Measurements from ENCODE around the gene SMIM35.

The SMIM35 gene

DNA sequence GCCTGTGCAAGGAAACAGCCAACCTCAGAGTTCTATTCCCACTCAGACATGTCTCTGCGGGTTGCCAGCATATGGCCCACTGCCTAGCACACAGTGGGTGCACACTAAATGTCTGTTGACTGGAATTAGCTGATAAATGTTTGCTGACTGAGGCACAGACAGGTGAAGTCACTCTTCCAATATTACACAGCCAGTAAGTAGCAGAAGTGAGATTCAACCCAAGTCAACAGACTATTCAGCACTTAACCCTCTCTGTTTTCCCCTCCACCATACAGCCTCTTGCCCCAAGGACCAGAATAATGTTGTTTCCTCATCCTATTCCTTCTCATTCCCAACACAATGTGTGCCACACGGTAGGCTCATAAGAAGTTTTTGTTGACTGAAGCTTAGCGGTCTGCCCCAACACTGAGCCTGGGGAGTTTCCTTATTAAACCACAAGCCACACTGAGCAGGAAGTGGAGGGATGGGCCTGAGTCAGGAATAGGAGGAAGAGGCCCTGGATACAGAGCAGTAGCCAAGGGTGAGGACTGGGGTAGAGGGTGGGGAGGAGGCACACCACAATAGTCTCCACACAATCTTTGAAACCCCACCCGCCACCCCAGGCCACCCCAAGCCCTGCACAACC is 116.3 kb downstream of the SMIM35 start:
- Histone ChIP-seq H3K27ac (no peak overlapping the region), H2AFZ (no peak overlapping the region), H3K9ac (no peak overlapping the region), H3K79me2 (no peaks in the 10 kb centered on the region), H3K36me3 (ENCODE audit: control insufficient read depth, insufficient read depth, low read length) (no peaks in the 10 kb centered on the region), H3K9me3 (ENCODE audit: control insufficient read depth, low read length) (no peaks in the 10 kb centered on the region), H3K4me3 (ENCODE audit: low read depth, low read length) (no peak overlapping the region), H3K4me1 (no peaks in the 10 kb centered on the region), H3K27me3 (ENCODE audit: control insufficient read depth, insufficient read depth, low read length) (no peaks in the 10 kb centered on the region), H3K4me2 (ENCODE audit: low read length) (no peak overlapping the region)
- TF ChIP-seq, protein P1, sequence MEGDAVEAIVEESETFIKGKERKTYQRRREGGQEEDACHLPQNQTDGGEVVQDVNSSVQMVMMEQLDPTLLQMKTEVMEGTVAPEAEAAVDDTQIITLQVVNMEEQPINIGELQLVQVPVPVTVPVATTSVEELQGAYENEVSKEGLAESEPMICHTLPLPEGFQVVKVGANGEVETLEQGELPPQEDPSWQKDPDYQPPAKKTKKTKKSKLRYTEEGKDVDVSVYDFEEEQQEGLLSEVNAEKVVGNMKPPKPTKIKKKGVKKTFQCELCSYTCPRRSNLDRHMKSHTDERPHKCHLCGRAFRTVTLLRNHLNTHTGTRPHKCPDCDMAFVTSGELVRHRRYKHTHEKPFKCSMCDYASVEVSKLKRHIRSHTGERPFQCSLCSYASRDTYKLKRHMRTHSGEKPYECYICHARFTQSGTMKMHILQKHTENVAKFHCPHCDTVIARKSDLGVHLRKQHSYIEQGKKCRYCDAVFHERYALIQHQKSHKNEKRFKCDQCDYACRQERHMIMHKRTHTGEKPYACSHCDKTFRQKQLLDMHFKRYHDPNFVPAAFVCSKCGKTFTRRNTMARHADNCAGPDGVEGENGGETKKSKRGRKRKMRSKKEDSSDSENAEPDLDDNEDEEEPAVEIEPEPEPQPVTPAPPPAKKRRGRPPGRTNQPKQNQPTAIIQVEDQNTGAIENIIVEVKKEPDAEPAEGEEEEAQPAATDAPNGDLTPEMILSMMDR (IDR thresholded peaks at IDR 0.05): no peak

DNA sequence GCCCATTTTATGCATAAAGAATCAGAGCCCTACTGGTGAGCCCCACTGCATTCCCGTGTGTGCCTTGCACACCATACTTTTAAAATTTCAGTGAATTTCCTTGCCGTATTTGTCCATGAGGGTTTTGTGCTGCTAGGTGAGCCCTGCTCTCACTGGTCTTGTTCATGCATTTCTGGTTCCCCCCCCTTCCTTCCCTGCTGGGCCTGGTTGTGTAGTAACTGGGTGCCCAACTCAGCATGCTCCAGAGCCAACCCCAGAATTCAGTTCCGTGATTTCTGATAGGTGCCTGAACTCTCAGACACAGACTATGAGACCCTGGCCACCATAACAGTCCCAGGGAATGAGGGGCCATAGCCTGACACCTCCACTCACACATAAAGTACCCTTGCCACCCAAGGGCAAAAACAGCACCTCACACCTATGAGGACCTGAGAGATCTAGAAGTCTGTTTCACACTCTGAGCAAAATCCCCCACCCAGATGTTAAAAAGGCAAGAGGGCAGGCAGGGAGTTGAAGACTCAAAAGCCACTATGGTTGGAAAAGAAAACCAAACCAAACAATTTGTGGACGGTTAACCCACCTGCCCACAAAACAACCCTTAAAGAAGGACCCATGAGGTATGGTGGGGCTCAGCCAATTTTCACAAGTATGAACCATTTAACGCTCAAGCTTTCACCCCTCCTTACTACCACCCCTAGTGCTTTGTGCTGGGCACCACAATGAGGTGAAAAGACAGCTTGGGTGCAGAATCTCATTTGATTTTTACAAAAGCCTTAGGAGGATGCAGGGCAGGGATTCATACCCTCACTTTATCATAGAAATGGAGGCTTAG is 117.4 kb downstream of the SMIM35 start:
- no peaks in the 10 kb centered on the region for H3K79me2 ChIP-seq
- H2AFZ ChIP-seq: no peak overlapping the region
- H3K4me3 ChIP-seq (ENCODE audit: low read depth, low read length): no peak overlapping the region
- no peaks in the 10 kb centered on the region for H3K27me3 ChIP-seq (ENCODE audit: control insufficient read depth, insufficient read depth, low read length)
- H3K27ac ChIP-seq: no peak overlapping the region
- no peaks in the 10 kb centered on the region for H3K36me3 ChIP-seq (ENCODE audit: control insufficient read depth, insufficient read depth, low read length)
- TF ChIP-seq, protein P1 (IDR thresholded peaks at IDR 0.05): no peak
- H3K9ac ChIP-seq: no peak overlapping the region
- no peak overlapping the region for H3K4me2 ChIP-seq (ENCODE audit: low read length)
- no peaks in the 10 kb centered on the region for H3K4me1 ChIP-seq
- H3K9me3 ChIP-seq (ENCODE audit: control insufficient read depth, low read length): no peaks in the 10 kb centered on the region

DNA sequence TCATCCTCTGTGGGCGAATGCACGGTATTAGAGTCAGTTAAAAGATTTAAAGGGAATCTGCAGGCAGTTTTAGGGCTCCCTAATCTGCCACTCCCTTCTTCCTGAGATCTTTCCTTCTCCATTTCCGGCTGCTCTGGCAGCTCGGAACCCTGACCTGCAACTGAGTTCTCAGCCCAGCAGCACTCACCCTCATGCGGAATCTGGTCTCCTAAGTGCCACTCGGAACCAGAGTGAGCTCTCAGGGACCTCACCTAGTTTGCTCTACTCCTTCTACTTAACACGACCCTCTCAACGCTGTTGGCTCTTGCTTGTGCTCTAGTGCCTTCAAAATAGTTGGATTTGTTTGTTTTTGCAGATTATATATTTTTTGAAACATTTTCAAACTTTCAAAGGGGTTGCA is 119.9 kb downstream of the SMIM35 start:
- Histone ChIP-seq H3K4me1 (no peaks in the 10 kb centered on the region), H3K36me3 (ENCODE audit: control insufficient read depth, insufficient read depth, low read length) (no peaks in the 10 kb centered on the region), H2AFZ (no peak overlapping the region), H3K4me3 (ENCODE audit: low read depth, low read length) (no peak overlapping the region), H3K4me2 (ENCODE audit: low read length) (no peak overlapping the region), H3K79me2 (no peaks in the 10 kb centered on the region), H3K9me3 (ENCODE audit: control insufficient read depth, low read length) (no peaks in the 10 kb centered on the region), H3K9ac (no peak overlapping the region), H3K27me3 (ENCODE audit: control insufficient read depth, insufficient read depth, low read length) (no peaks in the 10 kb centered on the region), H3K27ac (no peak overlapping the region)
- TF ChIP-seq, protein P1 (IDR thresholded peaks at IDR 0.05): no peak

DNA sequence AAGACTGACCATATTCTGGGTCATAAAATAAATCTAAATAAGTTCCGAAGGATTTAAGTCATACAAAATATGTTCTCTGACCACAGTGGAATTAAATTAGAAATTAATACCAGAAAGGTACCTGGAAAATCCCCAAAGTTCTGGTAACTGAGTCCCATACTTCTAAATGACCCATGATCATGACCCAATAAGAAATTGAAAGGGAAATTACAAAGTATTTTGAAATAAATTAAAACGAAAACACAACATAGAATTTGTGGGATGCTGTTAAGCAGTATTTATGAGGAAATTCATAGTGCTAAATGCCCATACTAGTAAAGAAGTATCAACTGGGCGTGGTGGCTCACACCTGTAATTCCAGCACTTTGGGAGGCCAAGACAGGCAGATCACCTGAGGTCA is 123.9 kb downstream of the SMIM35 start:
- Histone ChIP-seq H3K27ac (no peak overlapping the region), H3K9me3 (ENCODE audit: control insufficient read depth, low read length) (no peaks in the 10 kb centered on the region), H3K4me2 (ENCODE audit: low read length) (no peak overlapping the region), H3K4me1 (no peaks in the 10 kb centered on the region), H2AFZ (no peak overlapping the region), H3K79me2 (no peaks in the 10 kb centered on the region), H3K36me3 (ENCODE audit: control insufficient read depth, insufficient read depth, low read length) (no peaks in the 10 kb centered on the region), H3K4me3 (ENCODE audit: low read depth, low read length) (no peak overlapping the region), H3K9ac (no peak overlapping the region), H3K27me3 (ENCODE audit: control insufficient read depth, insufficient read depth, low read length) (no peaks in the 10 kb centered on the region)
- TF ChIP-seq, protein P1 (IDR thresholded peaks at IDR 0.05): no peak

Measured in parathyroid adenoma (tissue), 2 donors.